ENCODE measurements around the gene NOP56.
"Not testable (repeated sequence)": the region's sequence is repeated elsewhere in the genome, so short reads cannot be mapped to it uniquely, and the experiment has no call there.

Gene NOP56

GRCh38 chr20:2643708-2644107, 8.7 kb upstream of the NOP56 start:
- no peak for DNase-seq (ENCODE audit: low spot score)

DNA sequence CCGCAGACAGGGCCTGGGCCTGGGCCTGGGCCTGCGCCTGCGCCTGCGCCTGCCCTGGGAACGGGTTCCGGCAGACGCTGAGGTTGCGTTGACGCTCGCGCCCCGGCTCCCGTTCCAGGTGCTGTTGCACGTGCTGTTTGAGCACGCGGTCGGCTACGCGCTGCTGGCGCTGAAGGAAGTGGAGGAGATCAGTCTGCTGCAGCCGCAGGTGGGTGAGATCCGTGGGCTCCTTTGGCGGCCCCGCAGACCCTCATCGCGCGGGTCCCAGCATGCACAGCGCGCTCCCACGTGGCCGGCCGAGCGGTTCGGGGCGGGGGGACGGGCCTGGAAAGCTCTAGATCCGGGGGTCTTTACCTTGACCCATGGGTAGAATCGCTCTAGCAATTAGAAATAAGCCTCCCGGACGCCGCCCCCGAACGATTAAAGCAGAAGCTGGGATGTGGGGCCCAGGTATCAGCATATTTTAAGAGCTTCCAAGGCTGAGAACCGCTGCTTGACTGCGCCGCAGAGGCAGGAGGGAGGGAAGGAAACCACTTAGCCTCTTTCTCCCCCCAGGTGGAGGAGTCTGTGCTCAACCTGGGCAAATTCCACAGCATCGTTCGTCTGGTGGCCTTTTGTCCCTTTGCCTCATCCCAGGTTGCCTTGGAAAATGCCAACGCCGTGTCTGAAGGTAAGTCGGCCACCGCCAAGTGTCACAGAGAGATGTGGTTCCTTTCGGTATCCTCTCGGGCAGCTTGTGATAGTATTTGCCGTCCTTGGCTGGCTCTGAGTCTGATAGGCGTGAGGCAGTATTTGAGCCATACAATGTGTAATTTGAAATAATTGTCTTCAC, 508 bp downstream of the NOP56 start:
- peak; percentile 14 for DNase-seq (ENCODE audit: low spot score)

GRCh38 chr20:2653556-2654383, 1.3 kb downstream of the NOP56 start:
- DNase-seq (ENCODE audit: low spot score), result no peak

DNA sequence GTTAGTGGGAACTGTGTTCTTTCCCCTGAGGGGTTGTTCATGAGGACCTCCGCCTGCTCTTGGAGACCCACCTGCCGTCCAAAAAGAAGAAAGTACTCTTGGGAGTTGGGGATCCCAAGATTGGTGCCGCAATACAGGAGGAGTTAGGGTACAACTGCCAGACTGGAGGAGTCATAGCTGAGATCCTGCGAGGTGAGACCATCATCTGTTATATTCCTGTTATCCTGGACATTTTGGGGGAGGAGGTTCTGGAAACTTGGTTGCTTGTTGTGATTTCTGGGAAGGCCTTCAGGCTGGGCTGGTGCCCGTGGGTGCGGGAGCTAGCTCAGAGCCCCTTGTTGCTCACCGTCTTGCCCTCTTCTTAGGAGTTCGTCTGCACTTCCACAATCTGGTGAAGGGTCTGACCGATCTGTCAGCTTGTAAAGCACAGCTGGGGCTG, 2.0 kb downstream of the NOP56 start:
- DNase-seq (ENCODE audit: low spot score), result no peak

DNA sequence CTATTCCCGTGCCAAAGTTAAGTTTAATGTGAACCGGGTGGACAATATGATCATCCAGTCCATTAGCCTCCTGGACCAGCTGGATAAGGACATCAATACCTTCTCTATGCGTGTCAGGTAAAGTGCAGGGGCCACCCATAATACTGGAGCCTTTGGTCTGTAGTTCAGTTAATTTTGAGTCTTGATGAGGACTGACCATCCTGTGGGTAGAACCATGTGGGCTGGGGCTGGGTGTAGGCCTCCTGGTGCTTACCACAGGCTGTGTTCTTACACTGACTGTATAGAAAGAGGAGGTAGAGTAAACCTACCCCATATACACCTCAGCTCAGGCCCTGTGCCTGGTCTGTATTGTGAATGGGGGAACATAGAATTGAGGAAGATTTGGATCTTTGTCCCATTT, 2.4 kb downstream of the NOP56 start:
- DNase-seq (ENCODE audit: low spot score), result no peak

- no peak for DNase-seq (ENCODE audit: low spot score)
Measured at GRCh38 chr20:2655331-2656116, 3.1 kb downstream of the NOP56 start.

DNA sequence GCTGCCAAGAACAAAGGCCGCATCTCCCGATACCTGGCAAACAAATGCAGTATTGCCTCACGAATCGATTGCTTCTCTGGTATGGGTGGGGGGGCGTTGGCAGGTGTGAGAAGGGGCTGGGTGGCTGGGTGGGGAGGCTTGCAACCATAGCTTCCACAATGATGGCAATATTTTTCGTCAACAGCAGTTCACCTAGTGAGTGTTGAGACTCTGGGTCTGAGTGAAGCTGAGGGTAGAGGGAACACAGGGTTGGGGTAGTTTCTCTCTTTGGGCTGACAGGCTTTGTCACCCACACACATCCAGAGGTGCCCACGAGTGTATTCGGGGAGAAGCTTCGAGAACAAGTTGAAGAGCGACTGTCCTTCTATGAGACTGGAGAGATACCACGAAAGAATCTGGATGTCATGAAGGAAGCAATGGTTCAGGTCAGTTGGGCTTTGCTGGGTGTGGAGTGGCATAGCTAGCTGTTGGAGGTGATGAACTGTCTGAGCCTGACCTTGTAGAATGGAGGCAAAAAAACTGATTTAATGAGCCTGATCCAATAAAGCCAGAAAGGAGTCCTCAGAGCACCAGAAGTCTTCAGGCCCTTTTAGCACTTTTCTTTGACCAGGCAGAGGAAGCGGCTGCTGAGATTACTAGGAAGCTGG, 4.2 kb downstream of the NOP56 start:
- no peak for DNase-seq (ENCODE audit: low spot score)

DNA sequence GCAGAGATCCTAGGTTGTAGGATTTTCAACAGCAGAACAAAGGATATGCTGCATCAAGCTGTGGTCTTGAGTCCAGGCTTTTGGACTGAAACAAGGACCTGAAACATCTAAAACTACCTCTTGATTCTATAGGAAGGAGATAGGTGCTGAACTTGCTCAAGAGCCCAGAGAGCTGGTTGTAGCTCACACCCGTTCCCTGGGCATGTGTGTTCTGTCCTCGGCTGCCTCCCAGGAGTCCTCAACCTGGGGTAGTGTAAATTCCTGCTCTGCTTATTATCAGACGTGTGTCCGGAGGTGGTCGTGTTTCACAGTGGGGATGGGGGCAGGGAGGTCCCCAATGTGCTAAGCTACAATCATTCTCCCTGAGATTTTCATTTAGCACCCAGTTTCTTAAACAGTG, 4.8 kb downstream of the NOP56 start:
- no peak for DNase-seq (ENCODE audit: low spot score)

GRCh38 chr20:2657674-2658073, 5.2 kb downstream of the NOP56 start:
- DNase-seq (ENCODE audit: low spot score), result no peak

GRCh38 chr20:2658414-2659354, 6.3 kb downstream of the NOP56 start:
- peak; percentile 26 for DNase-seq (ENCODE audit: low spot score)

DNA sequence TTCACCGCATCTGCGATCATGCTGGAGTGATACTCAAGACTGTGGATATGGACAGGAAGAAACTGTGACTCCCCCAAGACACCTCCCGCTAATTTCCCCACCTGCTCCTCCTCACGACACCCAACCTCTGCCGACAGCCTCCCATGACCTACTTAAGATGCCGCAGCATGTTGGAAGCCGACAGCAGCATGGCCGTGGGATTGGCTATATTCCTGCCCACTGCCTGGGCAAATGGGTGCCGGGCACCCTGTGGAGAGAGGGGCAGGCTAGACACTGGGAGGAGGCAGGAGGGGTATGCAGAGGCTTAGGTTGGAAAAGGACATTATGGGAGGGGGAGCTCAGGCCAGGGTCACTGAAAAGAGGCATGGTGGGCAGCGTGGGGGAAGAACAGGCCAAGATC, 7.1 kb downstream of the NOP56 start:
- DNase-seq (ENCODE audit: low spot score), result no peak

DNA sequence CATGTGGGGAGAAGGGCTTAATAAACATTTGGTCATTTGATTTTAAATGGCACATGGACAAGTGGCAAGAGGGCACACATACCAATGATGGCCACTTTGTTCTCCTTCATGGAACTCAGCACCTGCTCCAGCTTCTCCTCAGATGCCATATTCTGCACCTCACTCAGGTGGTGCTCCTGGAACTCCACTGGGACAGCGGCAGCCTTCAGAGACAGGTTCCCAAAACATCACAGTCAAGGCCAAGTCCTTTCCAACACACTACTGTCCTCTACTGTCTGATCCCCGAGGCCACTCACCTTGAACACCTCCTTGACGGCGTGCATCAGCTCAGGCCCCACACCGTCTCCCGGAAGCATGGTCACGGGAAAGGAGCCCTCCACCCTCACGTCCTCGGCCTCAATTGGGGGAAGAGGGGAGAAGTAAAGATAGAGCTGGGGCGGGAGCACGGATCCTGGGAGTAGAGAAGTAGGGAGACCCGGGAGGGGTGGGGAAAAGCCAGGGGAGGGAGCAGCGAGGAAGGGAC, 11.0 kb downstream of the NOP56 start:
- DNase-seq (ENCODE audit: low spot score), result no peak

DNA sequence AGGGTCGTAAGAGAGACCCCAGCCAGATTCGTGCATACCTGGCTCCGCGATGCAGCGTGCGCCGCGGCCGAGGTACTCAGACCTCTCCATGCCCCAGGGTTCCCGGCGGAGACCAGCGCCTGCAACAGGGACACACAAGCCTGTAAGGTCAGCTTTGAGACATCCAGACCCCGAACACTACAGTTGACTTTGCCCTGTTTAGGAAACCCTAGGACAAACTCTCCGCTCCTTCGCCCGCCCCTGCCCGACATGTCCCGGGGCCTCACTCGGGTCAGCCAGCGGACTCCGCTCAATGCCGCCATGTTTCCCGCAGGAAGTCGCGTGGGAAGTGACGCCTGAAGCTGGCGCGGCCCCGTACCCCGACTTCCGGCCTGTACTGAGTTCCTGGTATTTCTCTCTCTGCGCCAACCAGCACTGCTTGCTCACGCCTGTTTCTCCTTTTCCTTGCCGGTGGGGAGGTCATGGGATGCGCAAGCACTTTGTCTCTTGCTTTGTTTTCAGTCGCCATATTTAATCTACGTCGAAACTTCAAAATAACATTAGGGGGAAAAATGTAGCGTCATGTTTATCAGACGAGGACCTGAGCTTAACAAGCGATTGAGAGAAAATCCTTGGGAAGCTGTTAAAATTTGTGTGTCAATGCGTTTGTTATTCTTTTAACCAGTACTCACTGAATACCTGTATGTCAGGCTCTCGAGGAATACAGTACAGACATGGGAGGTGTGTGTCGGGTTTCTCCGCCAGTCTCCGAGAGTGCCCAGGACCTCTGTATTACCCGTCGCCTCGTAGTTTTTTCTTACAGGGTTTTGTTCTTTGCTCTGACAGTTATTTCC, 11.7 kb downstream of the NOP56 start, which contains the start of gene IDH3B:
Gene IDH3B (minus strand): TSS at position 330 of the 833 bp plus-strand sequence. CDS start 28 bp downstream, at position 302.
- peak; percentile 93 for DNase-seq (ENCODE audit: low spot score)

DNA sequence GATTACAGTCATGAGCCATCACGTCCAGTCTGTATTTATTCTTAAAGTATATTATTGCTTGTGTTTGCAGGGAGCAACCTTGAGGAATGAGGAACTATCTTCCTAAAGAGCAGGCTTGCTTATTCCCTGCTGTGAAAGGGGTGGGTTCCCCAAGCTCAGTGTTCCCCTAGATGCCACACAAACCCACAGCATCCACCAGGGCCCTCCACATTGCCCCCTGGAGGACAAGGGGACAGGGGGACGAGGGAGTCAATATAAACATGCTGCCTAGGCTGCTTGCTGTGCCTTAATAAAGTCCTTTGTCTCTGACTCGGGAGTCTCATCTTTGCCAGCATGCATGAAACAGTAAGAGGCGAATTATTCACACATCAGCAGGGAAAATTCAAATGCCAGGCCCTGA, 19.5 kb downstream of the NOP56 start:
- DNase-seq (ENCODE audit: low spot score), result no peak

DNA sequence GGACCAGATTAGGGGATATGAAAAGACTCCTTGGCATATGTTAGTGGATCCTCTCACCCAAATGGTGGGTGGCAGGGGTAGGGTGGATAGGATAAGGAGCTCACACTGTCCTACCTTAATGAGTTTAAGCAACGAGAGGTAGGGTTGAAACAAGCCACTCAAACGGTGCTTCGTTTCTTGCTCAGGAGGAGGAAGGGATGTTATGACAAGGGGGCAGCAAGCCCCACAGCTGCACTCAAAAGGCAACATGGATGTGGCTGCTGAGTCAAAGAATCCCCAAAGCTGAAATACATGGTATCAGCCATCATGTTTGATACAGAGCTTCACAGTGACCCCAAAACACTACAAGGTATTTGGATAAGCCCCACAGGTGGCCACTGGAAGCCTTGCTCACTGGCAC, 20.0 kb downstream of the NOP56 start:
- DNase-seq (ENCODE audit: low spot score), result no peak

GRCh38 chr20:2673453-2673852, 21.0 kb downstream of the NOP56 start:
- DNase-seq (ENCODE audit: low spot score), result no peak

DNA sequence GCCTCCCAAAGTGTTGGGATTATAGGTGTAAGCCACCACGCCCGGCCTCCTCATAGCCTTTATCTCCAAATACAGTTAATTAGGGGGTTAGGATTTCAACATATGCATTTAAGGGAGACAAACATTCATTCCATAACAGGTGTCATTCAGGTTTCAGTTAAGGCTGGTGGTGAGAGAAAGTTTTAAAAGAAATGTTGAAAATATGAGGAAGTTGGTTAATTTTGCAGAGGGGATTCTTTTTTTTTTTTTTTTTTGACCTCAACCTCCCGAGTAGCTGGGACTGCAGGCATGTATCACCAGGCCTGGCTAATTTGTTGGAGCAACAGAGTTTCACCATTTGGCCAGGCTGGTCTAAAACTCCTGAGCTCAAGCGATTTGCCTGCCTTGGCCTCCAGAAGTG, 27.6 kb downstream of the NOP56 start:
- DNase-seq (ENCODE audit: low spot score), result no peak

DNA sequence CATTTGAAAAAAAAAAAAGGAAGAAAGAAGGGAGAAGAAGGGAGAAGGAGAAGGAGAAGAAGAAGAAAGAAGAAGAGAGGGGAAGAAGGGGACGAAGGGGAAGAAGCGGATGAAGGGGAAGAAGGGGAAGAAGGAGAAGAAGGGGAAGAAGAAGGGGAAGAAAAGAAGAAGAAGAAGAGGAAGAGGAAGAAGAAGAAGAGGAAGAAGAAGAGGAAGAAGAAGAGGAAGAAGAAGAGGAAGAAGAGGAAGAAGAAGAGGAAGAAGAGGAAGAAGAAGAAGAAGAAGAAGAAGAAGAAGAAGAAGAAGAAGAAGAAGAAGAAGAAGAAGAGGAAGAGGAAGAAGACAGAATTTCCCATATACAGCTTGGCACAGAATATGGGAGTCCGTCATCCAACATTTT, 29.6 kb downstream of the NOP56 start:
- not testable (repeated sequence) for DNase-seq (ENCODE audit: low spot score)

DNA sequence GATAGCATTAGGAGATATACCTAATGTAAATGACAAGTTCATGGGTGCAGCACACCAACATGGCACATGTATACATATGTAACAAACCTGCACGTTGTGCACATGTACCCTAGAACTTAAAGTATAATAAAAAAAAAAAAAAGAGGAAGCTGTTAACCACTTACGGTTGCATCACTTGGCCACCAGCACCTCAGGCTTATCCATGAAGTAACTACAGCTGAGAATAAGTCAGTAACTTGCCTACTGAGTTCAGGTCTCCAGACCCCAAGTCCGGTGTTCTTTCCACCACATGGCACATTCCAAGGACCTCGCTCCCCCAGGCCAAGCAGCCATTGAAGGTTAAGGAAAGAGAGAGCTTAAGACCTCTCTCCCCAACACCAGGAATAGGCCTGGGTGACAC, 32.4 kb downstream of the NOP56 start:
- not testable (repeated sequence) for DNase-seq (ENCODE audit: low spot score)

Measured in kidney tubule cell (primary cell).